Vagina (tissue), 2 donors: Measurements from ENCODE around the gene CNNM1. TPM values are rescaled to one million over a fixed set of nuclear protein-coding genes. Genes with fewer than 3 reads are reported as not detected.

Experiments
- DNase-seq, 2 donors: peaks; one replicate each; pipeline ENCODE4 v3.0.0-alpha.2; 2017; ENCODE audit errors: extremely low spot score in 2 of 2
- H3K27ac ChIP-seq: fragments of 200-600 bp; sonication (generic); one replicate; pipeline ENCODE4 v1.5.1; 2019
- H3K27me3 ChIP-seq: fragments of 200-600 bp; sonication (generic); one replicate; pipeline ENCODE4 v1.5.1; 2019
- H3K36me3 ChIP-seq, 2 donors: fragments of 200-600 bp; sonication (generic); one replicate each; pipeline ENCODE4 v1.5.1; 2017 to 2019
- H3K4me1 ChIP-seq: fragments of 200-600 bp; sonication (generic); one replicate; pipeline ENCODE4 v1.5.1; 2019
- H3K4me3 ChIP-seq, 2 donors: fragments of 200-600 bp; sonication (generic); 1 replicate in 1 of 2; 2 replicates in 1 of 2; pipeline ENCODE4 v1.5.1; 2016 to 2019
- H3K9me3 ChIP-seq: fragments of 200-600 bp; sonication (generic); one replicate; pipeline ENCODE4 v1.5.1; 2019
- POLR2A ChIP-seq, 2 donors: fragments of 450-650 bp; IDR thresholded peaks; one replicate each; pipeline ENCODE4 v1.6.1; 2017; ENCODE audit warnings: antibody characterized with exemption in 2 of 2, mild to moderate bottlenecking in 2 of 2, moderate library complexity in 2 of 2
- POLR2AphosphoS5 ChIP-seq, 2 donors: sonication (generic); formaldehyde crosslinking; IDR thresholded peaks; one replicate each; pipeline ENCODE4 v1.9.0; 2017; ENCODE audit warnings: antibody characterized with exemption in 2 of 2, mild to moderate bottlenecking in 2 of 2, low read depth in 1 of 2; ENCODE audit not compliant: insufficient read depth in 1 of 2
- intact Hi-C: fragments of 100-400 bp; cut with DNase I; formaldehyde crosslinking; loops from one replicate; pipeline ENCODE4 v1.15.1; 2023
- total RNA-seq: library from RNA; depleted of rRNA; stranded (reverse); fragments of >200 nt; gene quantifications from one replicate; pipeline ENCODE4 v1.2.3, GENCODE V29; 2016
- TF ChIP-seq, protein P1 (sequence below), 3 experiments: fragments of 450-650 bp in 2 of 3; fragments of 200-600 bp in 1 of 3; sonication (generic) in 1 of 3; IDR thresholded peaks; one replicate each; pipeline ENCODE4 v1.5.1; 2017 to 2019; ENCODE audit warnings: antibody characterized with exemption in 3 of 3, mild to moderate bottlenecking in 2 of 3, moderate library complexity in 2 of 3

CNNM1 gene
- total RNA-seq: 2.5 TPM

DNA sequence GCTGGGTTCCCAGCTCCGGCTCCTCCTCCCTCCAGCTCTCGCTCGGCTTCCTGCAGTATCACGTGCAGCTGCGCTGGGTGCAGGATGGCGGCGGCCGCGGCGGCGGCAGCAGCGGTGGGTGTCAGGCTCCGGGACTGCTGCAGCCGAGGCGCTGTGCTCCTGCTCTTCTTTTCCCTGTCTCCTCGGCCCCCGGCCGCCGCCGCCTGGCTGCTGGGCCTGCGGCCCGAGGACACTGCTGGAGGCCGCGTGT lies at the start of gene CNNM1:
TSS of gene CNNM1 (plus strand) at position 53 of the 250 bp plus-strand sequence. CDS start at position 85, 32 bp downstream.
- no peaks in the 10 kb centered on the region for H3K36me3 ChIP-seq
- no peaks in the 10 kb centered on the region for H3K27me3 ChIP-seq
- no peak within 1 kb of the TSS for H3K27ac ChIP-seq
- no peak for TF ChIP-seq POLR2A (IDR thresholded peaks at IDR 0.05)
- no peak for TF ChIP-seq POLR2AphosphoS5 (IDR thresholded peaks at IDR 0.05; ENCODE audit: insufficient read depth in 1 of 2, low read depth in 1 of 2)
- TF ChIP-seq, protein P1, sequence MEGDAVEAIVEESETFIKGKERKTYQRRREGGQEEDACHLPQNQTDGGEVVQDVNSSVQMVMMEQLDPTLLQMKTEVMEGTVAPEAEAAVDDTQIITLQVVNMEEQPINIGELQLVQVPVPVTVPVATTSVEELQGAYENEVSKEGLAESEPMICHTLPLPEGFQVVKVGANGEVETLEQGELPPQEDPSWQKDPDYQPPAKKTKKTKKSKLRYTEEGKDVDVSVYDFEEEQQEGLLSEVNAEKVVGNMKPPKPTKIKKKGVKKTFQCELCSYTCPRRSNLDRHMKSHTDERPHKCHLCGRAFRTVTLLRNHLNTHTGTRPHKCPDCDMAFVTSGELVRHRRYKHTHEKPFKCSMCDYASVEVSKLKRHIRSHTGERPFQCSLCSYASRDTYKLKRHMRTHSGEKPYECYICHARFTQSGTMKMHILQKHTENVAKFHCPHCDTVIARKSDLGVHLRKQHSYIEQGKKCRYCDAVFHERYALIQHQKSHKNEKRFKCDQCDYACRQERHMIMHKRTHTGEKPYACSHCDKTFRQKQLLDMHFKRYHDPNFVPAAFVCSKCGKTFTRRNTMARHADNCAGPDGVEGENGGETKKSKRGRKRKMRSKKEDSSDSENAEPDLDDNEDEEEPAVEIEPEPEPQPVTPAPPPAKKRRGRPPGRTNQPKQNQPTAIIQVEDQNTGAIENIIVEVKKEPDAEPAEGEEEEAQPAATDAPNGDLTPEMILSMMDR (IDR thresholded peaks at IDR 0.05): no peak
- no peaks in the 10 kb centered on the region for H3K9me3 ChIP-seq
- peak within 1 kb of the TSS; percentile 56 to 63 for H3K4me3 ChIP-seq
- H3K4me1 ChIP-seq: peaks cover 21% of the 10 kb centered on the region
- intact Hi-C loops: no loop called here
- DNase-seq: no peak

DNA sequence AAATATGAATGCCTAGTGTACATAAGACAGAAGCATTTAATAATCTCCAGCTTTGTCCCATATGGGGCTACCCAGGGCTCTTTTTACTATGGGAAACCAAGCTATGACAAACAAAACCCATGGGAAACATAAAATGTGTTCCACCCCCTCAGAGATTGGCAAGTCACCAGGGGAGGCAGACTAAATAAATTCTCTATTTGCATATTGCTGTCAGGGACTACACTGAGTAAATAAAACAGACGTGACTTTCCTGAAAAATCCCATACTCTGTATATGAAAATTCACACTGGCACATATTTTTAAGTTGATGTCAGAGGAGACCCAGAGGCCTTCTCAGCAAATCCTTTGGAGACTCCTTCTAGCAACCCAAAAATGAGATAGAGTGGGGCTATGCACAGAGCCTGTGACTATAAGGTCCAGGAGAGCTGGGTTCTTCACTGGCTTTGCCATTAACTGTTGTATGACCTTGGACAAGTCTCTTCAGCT lies 49.5 kb upstream of the CNNM1 start:
- Histone ChIP-seq H3K9me3 (no peaks in the 10 kb centered on the region), H3K4me1 (no peaks in the 10 kb centered on the region), H3K4me3 (no peak overlapping the region), H3K27ac (no peak overlapping the region), H3K36me3 (no peaks in the 10 kb centered on the region), H3K27me3 (no peaks in the 10 kb centered on the region)
- intact Hi-C loops: no loop called here
- TF ChIP-seq POLR2AphosphoS5 (IDR thresholded peaks at IDR 0.05; ENCODE audit: insufficient read depth in 1 of 2, low read depth in 1 of 2) (no peak), POLR2A (IDR thresholded peaks at IDR 0.05) (no peak)
- TF ChIP-seq, protein P1 (IDR thresholded peaks at IDR 0.05): no peak
- DNase-seq: no peak

DNA sequence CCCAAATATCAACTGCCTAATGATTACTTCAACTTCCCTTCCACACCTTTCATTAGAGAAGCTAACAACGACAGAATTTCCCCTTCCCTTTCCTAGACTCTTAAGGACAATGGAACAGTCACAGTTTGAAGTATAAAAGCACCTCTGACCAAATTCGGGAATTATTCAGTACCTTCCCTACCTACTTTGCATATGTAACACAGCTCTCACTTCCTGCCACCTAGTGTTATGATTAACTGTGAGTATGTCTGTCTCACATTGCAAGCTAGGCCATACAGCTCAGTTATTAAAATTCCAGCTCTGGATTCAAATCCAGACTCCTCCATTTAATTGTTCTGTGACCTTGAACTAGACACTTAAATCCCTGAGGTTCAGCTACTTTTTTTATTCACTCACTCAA lies 48.7 kb upstream of the CNNM1 start:
- no peaks in the 10 kb centered on the region for H3K27me3 ChIP-seq
- intact Hi-C loops: no loop called here
- DNase-seq: no peak
- TF ChIP-seq POLR2A (IDR thresholded peaks at IDR 0.05) (no peak), POLR2AphosphoS5 (IDR thresholded peaks at IDR 0.05; ENCODE audit: insufficient read depth in 1 of 2, low read depth in 1 of 2) (no peak)
- TF ChIP-seq, protein P1 (IDR thresholded peaks at IDR 0.05): no peak
- no peaks in the 10 kb centered on the region for H3K9me3 ChIP-seq
- H3K4me1 ChIP-seq: no peaks in the 10 kb centered on the region
- no peak overlapping the region for H3K4me3 ChIP-seq
- no peaks in the 10 kb centered on the region for H3K36me3 ChIP-seq
- no peak overlapping the region for H3K27ac ChIP-seq

DNA sequence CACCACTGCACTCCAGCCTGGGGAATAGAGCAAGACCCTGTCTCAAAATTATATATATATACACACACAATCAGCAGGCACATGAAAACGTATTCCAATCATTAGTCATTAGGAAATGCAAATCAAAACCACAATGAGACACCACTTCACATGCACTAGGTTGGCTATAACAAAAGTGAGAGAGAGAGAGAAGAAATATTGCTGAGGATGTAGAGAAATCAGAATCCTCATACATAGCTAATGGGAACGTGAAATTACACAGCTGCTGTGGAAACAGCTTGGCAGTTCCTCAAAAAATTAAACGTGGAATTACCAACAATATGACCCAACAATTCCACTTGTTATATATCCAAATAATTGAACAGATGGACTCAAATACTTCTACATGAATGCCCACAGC lies 43.3 kb upstream of the CNNM1 start:
- H3K36me3 ChIP-seq: no peaks in the 10 kb centered on the region
- no peak for DNase-seq
- intact Hi-C loops: no loop called here
- TF ChIP-seq POLR2AphosphoS5 (IDR thresholded peaks at IDR 0.05; ENCODE audit: insufficient read depth in 1 of 2, low read depth in 1 of 2): no peak
- TF ChIP-seq, protein P1 (IDR thresholded peaks at IDR 0.05): no peak
- no peaks in the 10 kb centered on the region for H3K27me3 ChIP-seq
- no peak overlapping the region for H3K4me3 ChIP-seq
- no peak overlapping the region for H3K27ac ChIP-seq
- H3K9me3 ChIP-seq: no peaks in the 10 kb centered on the region
- H3K4me1 ChIP-seq: no peaks in the 10 kb centered on the region

DNA sequence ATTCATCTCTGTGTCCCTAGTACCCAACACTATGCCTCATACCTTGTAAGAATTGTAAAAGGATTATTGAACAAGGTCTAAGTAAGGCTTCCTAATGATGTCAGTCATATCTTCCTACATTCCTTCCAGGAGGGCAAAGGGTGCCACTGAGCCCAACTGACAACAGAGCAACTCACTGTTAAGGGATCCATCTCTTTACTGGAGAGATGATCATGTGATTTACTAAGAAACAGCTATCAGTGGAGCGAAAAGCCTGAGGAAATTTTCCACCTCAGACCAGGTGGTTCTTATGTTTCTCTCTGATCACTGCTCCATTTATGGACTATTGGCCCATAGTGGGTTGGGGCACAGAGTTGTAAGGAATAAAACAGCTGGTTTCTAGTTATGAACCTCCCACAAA lies 38.9 kb upstream of the CNNM1 start:
- Histone ChIP-seq H3K4me1 (no peaks in the 10 kb centered on the region), H3K4me3 (no peak overlapping the region), H3K36me3 (no peaks in the 10 kb centered on the region), H3K27me3 (no peaks in the 10 kb centered on the region), H3K27ac (no peak overlapping the region), H3K9me3 (no peaks in the 10 kb centered on the region)
- intact Hi-C loops: no loop called here
- TF ChIP-seq POLR2A (IDR thresholded peaks at IDR 0.05) (no peak), POLR2AphosphoS5 (IDR thresholded peaks at IDR 0.05; ENCODE audit: insufficient read depth in 1 of 2, low read depth in 1 of 2) (no peak)
- TF ChIP-seq, protein P1 (IDR thresholded peaks at IDR 0.05): no peak
- DNase-seq: no peak
